HPDE6-E6E7 (cell line): ENCODE results near the gene IQSEC3.

Experiments used
- DNase-seq: peaks from one replicate; pipeline ENCODE4 v3.0.0; 2011; ENCODE audit warnings: missing footprints; ENCODE audit errors: extremely low spot score

IQSEC3 gene

DNA sequence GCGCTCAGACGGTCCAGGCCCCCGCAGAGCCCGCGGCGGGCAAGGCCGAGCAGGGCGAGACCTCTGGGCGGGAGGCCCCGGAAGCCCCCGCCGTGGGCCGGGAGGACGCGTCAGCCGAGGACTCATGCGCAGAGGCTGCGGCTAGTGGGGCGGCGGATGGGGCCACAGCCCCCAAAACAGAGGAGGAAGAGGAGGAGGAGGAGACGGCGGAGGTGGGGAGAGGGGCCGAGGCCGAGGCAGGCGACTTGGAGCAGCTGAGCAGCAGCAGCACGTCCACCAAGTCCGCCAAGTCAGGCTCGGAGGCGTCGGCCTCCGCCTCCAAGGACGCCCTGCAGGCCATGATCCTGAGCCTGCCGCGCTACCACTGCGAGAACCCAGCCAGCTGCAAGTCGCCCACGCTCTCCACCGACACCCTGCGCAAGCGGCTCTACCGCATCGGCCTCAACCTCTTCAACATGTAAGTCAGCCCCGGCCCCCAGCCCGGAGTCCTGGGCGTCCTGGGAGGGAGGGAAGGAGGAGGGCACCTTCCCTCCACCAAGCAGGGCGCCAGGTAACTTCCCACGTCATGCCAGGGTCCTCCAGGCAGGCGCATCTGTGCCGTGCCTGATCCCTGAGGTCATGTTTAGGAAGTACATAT, 72.4 kb downstream of the IQSEC3 start:
- DNase-seq, result no peak

DNA sequence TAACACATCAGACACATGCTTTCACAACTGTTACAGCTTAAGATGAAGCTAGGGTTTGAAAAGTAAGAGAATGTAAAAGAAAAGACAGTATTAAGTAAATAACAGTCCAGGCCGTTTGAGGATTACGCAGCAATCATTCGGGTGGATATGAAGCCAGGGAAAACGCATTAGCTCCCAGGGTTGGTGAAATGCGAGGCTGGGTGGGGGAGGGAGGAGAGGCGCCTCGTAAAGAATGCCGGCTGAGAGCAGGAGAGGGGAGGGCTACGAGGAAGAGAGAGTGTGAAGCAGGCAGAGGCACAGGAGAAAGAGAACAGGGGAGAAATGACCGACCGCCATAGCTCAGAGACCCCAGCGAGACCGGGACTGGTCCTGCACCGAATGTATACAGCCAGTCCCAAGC, 73.0 kb downstream of the IQSEC3 start:
- DNase-seq, result no peak

DNA sequence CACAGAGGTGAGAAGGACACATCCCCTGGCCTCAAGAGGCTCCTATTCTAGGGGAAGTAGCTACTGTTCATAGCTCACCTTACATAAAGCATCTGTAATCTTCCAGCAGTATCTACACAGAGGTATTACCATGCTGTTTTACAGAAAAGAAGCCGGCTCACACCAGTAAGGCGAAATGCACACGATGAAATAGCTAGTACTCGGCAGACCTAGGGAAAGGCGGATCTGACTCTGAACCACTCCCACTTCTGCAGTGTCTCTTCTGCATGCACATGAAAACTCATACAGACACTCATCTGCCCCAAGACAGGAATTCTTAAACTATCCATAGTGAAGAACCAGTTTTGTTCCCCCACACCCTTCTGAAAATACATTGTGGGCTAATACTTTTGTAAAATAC, 73.6 kb downstream of the IQSEC3 start:
- no peak for DNase-seq

DNA sequence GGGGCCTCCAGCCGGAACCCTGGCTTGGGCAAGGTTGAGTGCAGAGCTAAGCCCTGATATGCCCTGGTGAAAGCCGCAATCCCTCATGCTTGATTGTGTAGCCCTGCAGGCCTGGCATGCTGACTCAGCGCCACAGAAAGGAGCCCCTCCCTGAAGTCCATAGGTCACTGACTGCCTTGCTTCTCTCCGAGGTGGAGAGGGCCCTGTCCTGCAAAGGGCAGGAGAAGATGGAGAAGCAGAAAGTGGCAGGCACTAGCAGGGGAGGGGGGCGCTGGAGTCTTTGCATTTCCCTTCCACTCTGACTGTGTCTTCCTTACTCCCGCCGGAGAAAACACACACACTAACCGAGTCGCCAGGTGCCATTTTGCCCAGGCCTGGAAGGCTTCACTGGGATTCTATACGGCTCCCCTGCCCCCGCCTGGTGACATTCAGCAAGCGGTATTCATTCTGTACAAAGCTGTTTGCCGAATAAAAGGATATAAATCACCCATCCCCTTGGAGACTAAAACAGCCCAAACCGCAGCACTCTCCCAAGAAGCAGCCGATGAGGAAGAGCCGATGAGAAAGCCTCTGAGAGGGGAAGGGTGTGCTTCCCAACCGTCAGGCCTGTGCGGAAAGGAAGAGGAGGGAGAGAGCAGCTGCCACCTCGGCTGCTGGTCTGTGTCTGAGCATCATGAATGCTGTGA, 77.5 kb downstream of the IQSEC3 start:
- DNase-seq, result no peak

DNA sequence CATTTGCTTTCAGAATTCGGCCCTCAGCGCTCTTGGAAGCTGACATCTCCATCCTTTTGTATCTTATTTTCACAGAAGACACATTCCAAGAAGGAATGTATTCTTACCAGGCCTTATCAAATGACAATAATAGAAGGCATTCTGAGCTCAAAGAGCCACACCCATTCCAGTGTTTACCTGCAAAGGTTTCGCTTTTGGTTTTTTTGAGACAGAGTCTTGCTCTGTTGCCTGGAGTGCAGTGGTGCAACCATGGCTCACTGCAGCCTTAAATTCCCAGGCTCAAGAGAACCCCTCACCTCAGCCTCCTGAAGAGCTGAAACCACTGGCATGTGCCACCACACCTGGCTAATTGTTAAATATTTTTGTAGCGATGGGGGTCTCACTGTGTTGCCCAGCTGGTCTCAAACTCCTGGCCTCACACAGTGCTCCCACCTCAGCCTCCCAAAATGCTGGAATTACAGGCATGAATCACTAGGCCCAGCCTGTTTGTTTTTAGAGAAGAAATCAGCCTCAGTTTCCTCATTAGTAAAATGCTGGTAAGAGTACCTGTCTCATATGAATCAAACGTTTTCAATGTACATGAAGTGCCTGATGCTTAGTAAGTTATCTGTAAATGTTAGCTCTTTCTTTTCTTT, 78.2 kb downstream of the IQSEC3 start:
- no peak for DNase-seq

DNA sequence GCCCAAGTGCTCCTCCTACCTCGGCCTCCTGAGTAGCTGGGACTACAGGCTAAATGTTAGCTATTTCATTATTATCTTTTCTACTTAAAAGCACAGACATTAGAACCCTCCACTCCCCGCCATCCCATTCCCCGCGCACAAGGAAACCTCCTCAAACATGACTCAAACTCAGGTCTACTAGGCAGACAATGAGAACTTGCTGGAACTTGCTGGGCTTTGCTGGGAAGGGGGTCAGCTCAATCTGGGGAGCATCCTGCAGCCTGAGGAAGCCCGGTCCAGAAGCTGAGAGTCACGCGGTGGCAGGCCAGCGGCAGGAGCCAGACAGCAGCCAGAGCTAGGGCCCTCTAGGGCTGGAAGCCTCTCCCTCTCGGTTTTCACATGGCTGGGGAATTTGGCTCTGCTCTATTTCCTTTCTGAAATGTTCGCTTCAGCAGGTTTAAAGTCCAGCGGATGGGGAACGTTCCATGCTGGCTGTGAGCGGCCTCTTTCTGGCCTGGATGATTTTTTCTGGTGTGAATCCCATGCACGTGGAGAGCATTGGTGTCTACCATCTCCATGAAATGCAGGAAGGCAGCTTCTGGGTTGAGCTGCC, 78.9 kb downstream of the IQSEC3 start:
- peak; percentile 63 for DNase-seq

DNA sequence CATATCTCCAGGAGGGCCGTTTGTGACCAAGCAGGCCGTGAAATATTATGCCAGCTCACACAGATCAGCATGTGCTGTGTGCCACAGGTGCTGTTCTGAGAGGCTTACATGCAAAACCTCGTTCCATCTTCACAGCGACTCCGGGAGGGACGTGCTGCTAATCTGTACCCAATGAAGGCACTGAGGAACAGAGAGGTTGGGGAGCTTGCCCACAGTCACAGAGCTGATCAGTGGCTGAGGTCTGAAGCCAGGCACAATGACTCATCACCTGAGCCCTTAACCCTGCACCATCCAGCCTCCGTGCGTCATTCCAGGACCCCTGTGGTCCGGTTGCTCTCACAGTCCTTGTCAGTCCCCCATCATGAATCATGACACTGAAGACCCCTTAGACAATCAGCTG, 80.7 kb downstream of the IQSEC3 start:
- no peak for DNase-seq

DNA sequence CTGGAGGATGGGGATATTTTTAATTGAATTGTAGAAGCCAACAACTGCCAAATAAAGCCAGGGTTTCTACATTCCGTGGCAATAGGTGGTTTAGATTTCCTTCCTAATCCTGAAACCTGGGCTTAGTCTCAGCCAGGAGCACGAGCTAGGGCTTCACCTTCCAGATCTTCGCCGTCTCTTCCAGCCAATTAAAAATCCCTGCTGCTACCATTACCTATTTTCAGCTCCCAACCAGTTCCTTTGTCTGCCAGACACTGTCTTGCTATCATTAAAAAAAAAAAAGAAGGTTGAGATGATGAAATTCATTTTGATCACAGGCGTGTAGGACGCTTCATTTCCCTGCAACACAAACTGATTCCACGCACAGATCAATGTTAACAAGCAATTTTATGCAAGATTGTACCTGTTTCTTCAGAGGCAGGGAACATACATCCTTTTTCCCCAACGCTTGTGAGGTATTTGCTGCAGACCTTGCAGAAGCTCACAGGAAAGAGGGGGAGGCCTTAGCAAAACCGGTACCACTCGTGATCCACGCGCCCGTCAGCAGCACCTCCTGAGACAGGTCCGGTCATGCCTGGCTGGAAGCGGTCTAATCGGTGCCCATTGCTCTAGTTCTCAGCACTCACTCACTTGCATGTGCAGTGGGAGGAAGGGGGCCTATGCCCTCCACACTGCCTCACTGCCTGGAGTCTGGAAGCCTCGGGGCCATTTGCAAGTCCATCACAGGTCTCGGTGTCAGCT, 82.3 kb downstream of the IQSEC3 start:
- DNase-seq, result no peak

DNA sequence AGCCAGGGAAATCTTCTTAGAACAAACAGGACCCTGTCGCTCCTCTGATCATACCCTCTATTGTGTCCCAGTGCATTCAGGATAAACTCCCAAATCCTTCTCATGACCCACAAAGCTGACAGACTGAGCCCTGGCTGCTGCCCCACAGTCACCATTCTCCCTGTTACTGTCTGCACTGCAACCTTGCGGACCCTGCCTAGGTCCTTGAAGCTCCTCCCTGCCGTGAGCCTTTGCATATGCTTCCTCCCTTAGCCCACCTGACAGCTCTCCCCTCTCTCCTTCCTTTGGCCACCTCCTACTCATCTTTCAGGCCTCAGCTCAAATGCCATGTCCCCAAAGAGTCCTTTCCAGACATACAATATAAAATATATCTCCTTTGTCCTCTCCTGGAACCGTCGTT, 85.0 kb downstream of the IQSEC3 start:
- DNase-seq, result no peak

DNA sequence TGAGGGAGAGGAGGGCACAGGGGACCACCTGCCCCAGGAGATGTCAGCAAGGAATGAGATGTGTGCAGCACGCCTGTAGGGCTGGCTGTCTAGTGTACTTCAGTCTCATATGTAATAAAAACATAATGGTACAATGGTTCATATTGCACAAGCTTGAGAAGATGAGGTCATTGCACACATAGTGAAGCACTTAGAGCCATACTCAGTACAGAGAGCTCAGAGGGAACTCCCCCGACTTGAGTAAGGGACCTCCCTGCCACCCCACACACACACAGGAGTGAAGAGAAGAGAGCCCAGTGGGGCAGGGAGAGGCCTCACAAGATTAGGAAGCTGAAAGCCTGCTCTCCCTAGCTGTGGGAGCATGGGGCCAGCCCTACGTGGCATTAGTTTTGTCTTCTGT, 85.9 kb downstream of the IQSEC3 start:
- DNase-seq, result no peak

DNA sequence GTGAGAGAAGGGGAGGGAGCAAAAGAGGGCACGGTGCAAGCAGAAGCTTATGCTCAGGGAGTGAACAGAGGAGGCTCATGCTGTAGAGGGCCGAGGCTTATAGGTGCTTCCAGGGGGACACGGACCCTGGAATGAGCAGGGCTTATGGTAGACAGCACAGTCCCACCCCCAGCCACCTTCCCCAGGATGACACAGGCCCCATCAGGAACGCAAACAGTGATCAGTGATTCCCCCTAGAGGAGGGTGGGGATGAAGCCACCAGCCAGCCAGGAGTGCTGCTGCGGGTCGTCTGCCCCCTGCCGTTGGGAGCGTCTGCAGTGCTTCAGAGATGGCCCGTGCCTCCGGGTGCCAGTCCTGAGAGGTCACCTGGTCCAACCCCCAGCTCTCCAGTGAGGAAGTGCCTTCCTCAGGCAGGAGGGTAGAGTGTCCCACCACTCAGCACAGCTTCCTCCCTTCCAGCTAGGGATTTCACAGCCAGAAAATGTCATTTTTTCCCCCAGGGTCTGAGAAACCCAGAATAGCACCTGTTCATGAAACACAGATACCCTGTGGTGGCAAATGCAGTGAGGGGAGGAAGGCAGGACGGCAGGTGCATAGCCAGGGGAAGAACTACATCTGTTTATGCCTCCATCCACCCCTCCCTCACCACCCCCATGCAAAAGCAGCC, 86.6 kb downstream of the IQSEC3 start:
- peak; percentile 73 for DNase-seq

DNA sequence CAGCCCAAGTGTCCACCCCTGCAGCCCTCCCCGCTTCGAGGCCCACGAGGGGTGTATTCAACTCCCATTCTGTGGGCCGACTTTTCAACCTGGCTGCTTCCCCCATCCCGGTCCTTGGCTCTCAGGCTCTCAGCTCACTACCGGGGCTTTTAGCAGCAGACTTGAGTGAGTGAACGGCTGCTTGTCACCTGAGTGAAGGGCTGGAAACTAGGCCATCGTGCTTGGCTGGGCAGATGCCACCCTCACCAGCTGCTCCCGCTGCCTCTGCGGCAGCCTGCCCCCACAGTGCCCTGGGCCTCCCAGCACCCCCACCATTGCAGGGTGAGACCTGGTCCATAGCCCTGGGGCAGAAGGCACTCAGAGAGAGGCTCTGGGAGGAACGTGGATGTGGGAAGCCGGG, 87.5 kb downstream of the IQSEC3 start:
- DNase-seq, result no peak

DNA sequence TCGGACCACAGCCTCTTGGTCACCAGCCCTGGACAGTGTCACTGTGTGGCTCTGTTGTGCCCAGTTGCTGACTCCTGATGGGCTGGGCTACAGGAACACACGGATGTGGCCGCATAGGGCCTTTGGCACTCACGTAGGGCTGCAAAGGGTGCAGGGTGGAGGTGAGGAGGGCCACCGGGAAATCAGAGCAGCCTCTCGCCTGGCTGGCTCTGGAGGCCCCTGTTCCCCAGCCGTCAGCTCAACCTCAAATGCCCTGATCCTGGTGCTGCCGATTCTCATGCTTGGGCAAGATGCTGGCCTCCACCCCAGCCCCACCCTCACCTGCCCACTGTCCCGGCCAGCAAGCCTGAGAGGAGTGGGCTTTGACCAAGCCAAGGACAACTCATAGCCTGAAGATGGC, 88.4 kb downstream of the IQSEC3 start:
- DNase-seq, result no peak

DNA sequence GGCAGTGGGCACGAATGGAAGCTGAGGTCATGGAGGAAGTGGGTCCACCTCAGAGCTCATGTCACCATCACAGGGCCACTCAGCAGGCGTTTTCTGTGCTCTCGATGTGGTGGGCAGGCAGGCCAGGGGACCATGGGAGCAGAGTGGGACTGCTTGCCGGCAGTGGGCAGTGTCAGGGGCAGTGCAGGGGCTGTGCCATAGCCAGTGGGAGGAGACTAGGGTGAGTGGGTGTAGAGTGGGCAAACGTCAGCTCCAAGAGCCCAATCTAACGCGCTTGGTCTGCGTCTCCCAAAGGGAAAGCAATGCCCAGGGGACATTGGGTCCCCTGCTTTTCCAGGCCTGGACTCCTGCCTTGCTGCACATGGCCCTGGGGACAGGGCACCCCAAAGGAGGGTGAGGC, 89.1 kb downstream of the IQSEC3 start:
- no peak for DNase-seq

DNA sequence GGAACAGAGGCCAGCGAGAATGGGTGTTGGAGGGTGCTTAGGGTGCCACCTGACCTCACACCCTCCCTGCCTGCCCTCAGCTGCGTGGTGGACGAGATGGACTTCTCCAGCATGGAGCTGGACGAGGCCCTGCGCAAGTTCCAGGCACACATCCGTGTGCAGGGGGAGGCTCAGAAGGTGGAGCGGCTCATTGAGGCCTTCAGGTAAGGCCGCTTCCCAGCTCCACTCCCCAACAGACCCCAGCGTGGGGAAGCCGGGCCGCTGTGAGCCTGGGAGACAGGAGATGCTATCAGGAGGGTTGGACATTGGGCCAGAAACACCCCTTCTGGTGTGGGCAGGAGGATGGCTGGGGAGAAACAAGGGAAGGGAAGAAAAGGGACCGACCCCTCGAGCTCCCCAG, 90.4 kb downstream of the IQSEC3 start:
- DNase-seq, result no peak

DNA sequence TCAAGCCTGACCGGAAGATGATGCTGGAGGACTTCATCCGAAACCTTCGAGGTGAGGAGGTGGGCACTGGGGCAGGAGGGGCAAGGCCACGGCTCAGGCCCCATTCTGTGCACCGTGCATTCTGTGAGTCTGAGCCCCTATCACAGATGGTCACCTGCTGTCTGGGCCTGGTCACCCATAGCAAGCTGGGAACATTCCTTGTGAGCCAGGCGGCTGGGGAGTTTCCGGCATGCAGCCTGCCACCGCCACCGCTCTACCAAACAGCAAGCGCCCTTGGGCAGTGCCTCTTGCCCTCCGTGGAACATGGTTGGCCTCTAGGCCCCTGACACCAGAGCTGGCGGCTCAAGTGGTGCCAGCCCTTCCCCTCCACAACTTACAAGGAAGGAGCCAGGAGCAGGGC, 91.1 kb downstream of the IQSEC3 start:
- no peak for DNase-seq

DNA sequence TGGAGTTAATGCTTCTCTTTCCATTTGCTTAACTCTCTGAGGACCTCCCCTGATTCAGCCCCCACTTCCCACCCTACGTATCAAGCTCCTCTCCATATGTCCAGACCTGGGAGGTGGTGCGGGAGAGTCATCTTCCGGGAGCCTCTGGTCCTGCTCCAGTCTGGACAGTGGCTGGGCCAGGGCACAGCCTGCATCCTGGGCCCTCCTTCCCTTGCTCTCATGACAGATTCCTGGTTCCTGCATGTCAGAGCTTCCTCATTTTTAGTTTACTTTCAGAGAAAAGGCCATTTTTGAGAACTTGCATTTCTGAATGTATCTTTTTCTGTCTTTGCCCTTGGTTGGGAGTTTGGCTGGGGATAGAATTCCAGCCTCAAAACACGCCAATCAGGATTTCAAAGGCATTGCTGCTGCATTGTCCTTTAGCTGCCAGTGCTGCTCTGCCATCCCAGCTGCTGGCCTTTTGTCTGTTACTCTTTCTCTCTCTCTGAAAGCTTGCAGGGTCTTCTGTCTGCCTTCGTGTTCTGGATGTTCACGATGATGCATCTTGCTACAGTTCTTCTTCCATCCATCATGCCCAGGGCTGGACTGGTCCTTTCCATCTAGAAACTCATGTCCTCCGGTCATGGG, 92.7 kb downstream of the IQSEC3 start:
- DNase-seq, result no peak

DNA sequence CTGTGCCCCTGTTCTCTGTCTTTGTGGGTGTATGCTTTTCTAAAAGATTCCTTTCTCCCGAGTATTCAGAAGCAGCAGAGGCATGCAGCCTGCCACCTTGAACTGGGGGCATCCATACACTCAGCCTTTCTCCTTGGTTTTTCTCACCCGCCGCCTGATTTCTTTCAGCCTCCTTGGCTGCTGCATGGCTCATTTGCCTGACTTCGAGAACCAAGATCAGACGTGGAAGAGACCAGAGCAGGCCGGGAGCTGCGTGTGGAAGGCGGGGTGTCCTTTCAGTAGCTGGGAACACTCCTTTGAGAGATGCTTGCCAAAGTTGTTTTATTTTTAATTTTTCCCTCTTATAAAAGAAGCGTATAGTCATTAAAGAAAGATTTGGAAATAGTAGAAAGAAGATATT, 94.3 kb downstream of the IQSEC3 start:
- no peak for DNase-seq

DNA sequence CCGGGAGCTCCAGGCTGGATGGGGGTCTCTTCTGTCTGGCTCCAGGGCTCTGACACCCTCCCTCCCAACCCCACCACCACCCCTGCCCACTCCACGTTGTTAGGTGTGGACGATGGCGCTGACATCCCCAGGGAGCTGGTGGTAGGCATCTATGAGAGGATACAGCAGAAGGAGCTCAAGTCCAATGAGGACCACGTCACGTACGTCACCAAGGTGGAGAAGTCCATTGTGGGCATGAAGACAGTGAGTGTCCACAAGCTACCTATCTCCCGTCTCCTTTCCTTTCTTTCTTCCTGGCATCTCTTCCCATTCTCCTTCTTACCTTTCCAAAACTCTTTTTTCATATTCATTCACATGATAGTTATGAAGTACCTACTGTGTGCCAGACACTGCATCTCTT, 95.3 kb downstream of the IQSEC3 start:
- DNase-seq, result no peak

DNA sequence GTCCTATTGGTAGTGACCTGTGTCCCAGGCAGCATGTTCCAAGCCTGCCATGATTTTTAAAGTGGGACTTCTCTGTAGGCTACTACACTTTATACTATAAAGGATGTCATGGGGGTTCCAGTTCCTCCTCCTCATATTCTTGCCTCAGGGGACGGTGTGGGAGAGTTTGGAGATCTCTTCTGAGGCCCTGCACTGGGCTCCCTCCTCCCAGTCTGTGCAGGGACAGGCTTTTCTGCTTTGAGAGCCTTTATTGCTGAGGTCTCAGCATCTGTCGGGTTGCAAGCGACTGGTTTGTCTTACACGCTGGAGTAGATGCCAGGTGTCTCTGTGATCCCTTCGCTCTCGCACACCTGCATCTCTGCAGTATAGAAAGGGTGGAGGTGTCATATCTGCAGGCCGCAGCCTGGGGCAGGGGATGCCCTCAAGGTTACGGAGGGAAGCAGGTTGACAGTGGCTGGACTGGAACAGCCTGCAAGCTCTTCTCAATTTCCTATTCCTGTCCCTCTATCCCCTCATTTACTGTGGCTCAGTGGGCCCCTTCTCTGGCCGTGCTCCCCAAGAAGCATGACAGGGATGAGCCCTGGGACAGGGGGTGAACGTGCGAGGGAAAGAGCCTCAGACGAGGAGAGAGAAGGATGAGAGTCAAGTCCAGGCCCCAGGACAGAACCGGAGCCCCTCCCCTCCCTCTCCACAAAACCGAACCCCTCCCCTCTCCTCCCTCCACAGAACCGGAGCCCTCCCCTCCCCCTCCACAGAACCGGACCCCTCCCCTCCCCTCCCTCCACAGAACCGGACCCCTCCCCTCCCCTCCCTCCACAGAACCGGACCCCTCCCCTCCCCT, 96.1 kb downstream of the IQSEC3 start:
- no peak for DNase-seq
